A673 (cell line): Measurements from ENCODE around the gene SLC12A7. TPM values are rescaled to one million over a fixed set of nuclear protein-coding genes. Genes with fewer than 3 reads are reported as not detected.

Experiments used
- BruUV-seq: library from RNA; stranded (reverse); fragments of 400-500 nt; replicated peaks from 2 replicates; lab custom pipeline; 2021; lab: Mats Ljungman, UMichigan
- CTCF ChIA-PET: fragments of 300-600 bp; sonication (Branson Sonifier 250); formaldehyde crosslinking; loops from one replicate; lab custom pipeline; 2022; ENCODE audit warnings: antibody characterized with exemption; lab: Charles Lee
- POLR2A ChIA-PET: fragments of 300-600 bp; sonication (Branson Sonifier 250); formaldehyde crosslinking; loops from one replicate; lab custom pipeline; 2022; ENCODE audit warnings: antibody characterized with exemption; ENCODE audit not compliant: low non-redundant PET; lab: Charles Lee
- DNase-seq: peaks from one replicate; pipeline ENCODE4 v3.0.0-alpha.2; 2015; ENCODE audit warnings: low spot score
- H3K27ac ChIP-seq: fragments of 200-600 bp; sonication (generic); 2 replicates; pipeline ENCODE4 v1.5.1; 2016; ENCODE audit warnings: mixed run types, low read depth, mild to moderate bottlenecking, mixed read lengths, antibody characterized with exemption, low read length; ENCODE audit not compliant: poor library complexity, severe bottlenecking
- H3K27me3 ChIP-seq: fragments of 200-600 bp; sonication (generic); replicated peaks from 2 replicates; pipeline ENCODE4 v1.6.1; 2017; ENCODE audit warnings: mixed run types, low read depth, mild to moderate bottlenecking, mixed read lengths, antibody characterized with exemption, low read length; ENCODE audit not compliant: insufficient read depth, poor library complexity
- H3K36me3 ChIP-seq: fragments of 200-600 bp; sonication (generic); 2 replicates; pipeline ENCODE4 v1.6.1; 2016; ENCODE audit warnings: mixed run types, mild to moderate bottlenecking, mixed read lengths, antibody characterized with exemption, low read length; ENCODE audit not compliant: insufficient read depth, poor library complexity, severe bottlenecking
- H3K4me1 ChIP-seq: fragments of 200-600 bp; sonication (generic); 2 replicates; pipeline ENCODE4 v1.6.1; 2017; ENCODE audit warnings: mixed run types, mild to moderate bottlenecking, mixed read lengths, antibody characterized with exemption, low read length; ENCODE audit not compliant: insufficient read depth, poor library complexity, severe bottlenecking
- H3K4me3 ChIP-seq: fragments of 200-600 bp; sonication (generic); 2 replicates; pipeline ENCODE4 v1.5.1; 2016; ENCODE audit warnings: low read depth, mixed run types, mild to moderate bottlenecking, mixed read lengths, low read length; ENCODE audit not compliant: poor library complexity, severe bottlenecking
- H3K9me3 ChIP-seq: fragments of 200-600 bp; sonication (generic); 2 replicates; pipeline ENCODE4 v1.6.1; 2016; ENCODE audit warnings: mixed run types, low read depth, mild to moderate bottlenecking, mixed read lengths, antibody characterized with exemption, low read length; ENCODE audit not compliant: poor library complexity, severe bottlenecking
- EZH2 ChIP-seq: fragments of 200-600 bp; sonication (generic); IDR thresholded peaks from 2 replicates; pipeline ENCODE4 v1.6.1; 2017; ENCODE audit warnings: borderline replicate concordance, low read depth, mild to moderate bottlenecking, mixed read lengths, antibody characterized with exemption, low read length; ENCODE audit not compliant: poor library complexity, severe bottlenecking
- intact Hi-C: fragments of 100-400 bp; cut with micrococcal nuclease; formaldehyde crosslinking; loops from one replicate; pipeline ENCODE4 v1.10.0; 2022; ENCODE audit not compliant: unreplicated experiment
- total RNA-seq: library from RNA; stranded (reverse); gene quantifications from 2 replicates; pipeline ENCODE4 v1.2.3, GENCODE V29; 2021
- TF ChIP-seq, protein P1 (sequence below): fragments of 300-800, 200-600 bp; sonication (generic); conservative IDR thresholded peaks from 2 replicates; pipeline ENCODE4 v1.5.1; 2017; ENCODE audit warnings: low read depth, mild to moderate bottlenecking, antibody characterized with exemption, low read length, moderate library complexity, mixed read lengths

SLC12A7 gene
- total RNA-seq, 1 experiment from 2014 or later = 45.2 TPM

DNA sequence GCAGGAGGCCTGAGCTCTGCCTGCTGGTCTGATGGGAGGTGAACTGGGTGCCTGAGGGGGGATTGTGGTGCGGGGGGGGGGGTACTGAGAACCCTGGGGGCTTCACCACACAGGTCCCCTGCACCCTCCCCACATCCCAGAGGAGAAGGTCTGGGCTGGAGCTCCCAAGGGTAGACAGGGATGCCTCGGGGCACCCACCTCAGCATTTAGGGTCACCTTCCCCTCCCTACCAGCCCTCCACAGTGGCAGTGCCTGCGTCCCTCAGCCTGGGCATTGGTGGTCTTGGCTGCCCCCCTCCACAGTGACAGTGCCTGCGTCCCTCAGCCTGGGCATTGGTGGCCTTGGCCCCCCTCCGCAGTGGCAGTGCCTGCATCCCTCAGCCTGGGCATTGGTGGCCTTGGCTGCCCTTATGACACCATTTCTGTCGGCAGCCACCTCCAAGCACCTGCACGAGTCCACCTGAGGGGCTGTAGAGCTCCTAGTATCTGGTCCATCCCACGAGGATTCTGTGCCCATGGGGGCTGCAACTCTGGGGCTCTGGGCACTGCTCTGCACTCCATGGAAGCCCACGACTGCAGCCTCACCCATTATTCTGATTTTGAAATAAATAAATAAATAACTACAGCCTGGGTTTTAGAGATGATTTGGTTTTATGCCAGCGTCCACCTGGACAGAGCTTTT lies 81.8 kb downstream of the SLC12A7 start:
- Histone ChIP-seq H3K36me3 (peaks cover 3% of the 10 kb centered on the region), H3K9me3 (no peaks in the 10 kb centered on the region), H3K27me3 (no peaks in the 10 kb centered on the region), H3K4me3 (no peak overlapping the region), H3K27ac (no peak overlapping the region), H3K4me1 (peaks cover 2% of the 10 kb centered on the region)
- no peak for TF ChIP-seq EZH2
- TF ChIP-seq, protein P1, sequence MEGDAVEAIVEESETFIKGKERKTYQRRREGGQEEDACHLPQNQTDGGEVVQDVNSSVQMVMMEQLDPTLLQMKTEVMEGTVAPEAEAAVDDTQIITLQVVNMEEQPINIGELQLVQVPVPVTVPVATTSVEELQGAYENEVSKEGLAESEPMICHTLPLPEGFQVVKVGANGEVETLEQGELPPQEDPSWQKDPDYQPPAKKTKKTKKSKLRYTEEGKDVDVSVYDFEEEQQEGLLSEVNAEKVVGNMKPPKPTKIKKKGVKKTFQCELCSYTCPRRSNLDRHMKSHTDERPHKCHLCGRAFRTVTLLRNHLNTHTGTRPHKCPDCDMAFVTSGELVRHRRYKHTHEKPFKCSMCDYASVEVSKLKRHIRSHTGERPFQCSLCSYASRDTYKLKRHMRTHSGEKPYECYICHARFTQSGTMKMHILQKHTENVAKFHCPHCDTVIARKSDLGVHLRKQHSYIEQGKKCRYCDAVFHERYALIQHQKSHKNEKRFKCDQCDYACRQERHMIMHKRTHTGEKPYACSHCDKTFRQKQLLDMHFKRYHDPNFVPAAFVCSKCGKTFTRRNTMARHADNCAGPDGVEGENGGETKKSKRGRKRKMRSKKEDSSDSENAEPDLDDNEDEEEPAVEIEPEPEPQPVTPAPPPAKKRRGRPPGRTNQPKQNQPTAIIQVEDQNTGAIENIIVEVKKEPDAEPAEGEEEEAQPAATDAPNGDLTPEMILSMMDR = no peak
- intact Hi-C loops = no loop called here
- no peak for DNase-seq
- POLR2A ChIA-PET = no interaction called here
- no TSS peak for BruUV-seq
- CTCF ChIA-PET = no interaction called here

DNA sequence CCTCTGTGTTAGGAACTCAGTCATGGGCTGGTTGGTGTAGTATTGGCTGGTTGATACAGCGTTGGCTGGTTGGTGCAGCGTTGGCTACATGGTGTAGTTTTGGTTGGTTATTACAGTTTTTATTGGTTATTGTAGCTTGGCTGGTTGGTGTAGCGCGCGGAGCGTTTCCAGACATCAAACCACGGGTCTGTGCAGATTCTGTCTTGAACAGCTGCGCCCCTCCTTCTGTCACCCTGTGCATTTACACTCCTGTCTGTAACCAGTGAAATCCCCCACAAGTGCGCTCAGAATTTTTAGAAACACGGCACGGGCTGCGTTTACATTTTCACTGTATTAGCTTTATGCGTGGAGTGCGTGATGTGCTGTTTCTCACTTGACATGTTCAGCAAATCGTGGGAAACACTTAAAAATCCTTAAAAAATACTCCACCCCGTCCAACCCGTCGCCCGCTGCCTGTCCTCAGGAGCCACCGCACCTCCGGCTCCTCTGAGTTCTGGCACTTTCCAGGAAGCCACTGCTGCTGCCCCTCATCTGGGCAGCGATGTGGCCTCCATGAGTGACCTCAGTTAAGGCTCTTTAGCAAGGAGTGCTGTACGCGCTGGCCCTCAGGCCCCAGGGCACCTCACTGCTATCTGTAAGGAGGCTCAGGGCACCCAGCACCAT lies 82.5 kb downstream of the SLC12A7 start:
- TF ChIP-seq, protein P1 = no peak
- TF ChIP-seq EZH2 = no peak
- intact Hi-C loops = no loop called here
- Histone ChIP-seq H3K4me1 (peaks cover 2% of the 10 kb centered on the region), H3K9me3 (no peaks in the 10 kb centered on the region), H3K36me3 (peaks cover 2% of the 10 kb centered on the region), H3K27me3 (no peaks in the 10 kb centered on the region), H3K4me3 (no peak overlapping the region), H3K27ac (no peak overlapping the region)
- DNase-seq = no peak
- POLR2A ChIA-PET = no interaction called here
- CTCF ChIA-PET = no interaction called here
- no TSS peak for BruUV-seq

DNA sequence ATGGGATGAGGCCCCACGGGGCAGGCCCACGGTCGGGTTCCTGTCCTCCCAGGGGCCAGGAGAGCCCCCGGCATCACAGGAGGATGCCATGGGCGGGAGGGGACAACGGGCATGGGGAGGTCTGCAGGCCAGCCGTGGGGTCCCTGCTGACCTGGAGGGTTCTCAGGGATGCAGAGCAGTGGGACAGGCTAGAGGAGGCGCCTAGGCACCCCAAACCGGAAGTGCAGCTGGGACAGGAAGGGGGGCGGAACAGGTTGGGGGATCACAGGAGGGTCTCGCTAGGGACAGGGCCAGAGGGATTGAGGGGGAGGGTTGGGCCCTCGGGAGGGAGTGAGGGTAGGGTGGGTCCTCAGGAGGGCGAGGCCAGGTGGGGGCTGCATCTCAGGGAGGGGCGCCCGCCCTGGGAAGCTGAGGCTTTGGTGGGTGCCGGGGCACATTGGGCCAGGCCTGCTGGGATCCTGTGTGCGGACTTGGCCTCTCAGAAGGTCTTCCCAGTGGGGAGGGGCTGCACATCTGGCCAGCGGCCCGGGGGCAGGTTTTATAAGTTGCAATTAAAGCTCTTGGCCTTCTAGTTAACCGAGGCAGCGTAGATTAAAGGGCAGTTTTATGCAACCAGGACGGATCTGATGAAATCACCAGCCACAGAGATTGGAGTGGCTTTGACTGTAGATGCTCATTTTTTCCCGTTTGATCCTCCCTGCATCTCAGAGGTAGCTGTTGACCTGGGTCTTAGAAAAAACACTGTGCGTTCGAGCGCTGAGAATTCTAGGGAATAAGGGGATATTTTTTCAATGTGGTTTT lies 83.2 kb downstream of the SLC12A7 start:
- H3K27me3 ChIP-seq = no peaks in the 10 kb centered on the region
- DNase-seq = no peak
- ChIA-PET CTCF (no interaction called here), POLR2A (no interaction called here)
- H3K27ac ChIP-seq = no peak overlapping the region
- no TSS peak for BruUV-seq
- no peaks in the 10 kb centered on the region for H3K36me3 ChIP-seq
- intact Hi-C loops = no loop called here
- peaks cover 2% of the 10 kb centered on the region for H3K4me1 ChIP-seq
- TF ChIP-seq, protein P1 = no peak
- no peak for TF ChIP-seq EZH2
- no peak overlapping the region for H3K4me3 ChIP-seq
- H3K9me3 ChIP-seq = no peaks in the 10 kb centered on the region
